ACC112 (cell line): ENCODE measurements around the gene FAM228B.
"Not testable (repeated sequence)": the region's sequence is repeated elsewhere in the genome, so short reads cannot be mapped to it uniquely, and the experiment has no call there.

Experiments used
- H2AFZ ChIP-seq: fragments of 200-600 bp; sonication (generic); one replicate; pipeline ENCODE4 v1.6.0; 2017; ENCODE audit warnings: antibody characterized with exemption, low read length; ENCODE audit not compliant: unreplicated experiment
- H3K27ac ChIP-seq: fragments of 200-600 bp; sonication (generic); 2 replicates; pipeline ENCODE4 v1.5.1; 2014; ENCODE audit warnings: low read depth, mild to moderate bottlenecking, antibody characterized with exemption, low read length, moderate library complexity
- H3K27me3 ChIP-seq: fragments of 200-600 bp; sonication (generic); 2 replicates; pipeline ENCODE4 v1.6.1; 2014; ENCODE audit warnings: mild to moderate bottlenecking, antibody characterized with exemption, low read length, moderate library complexity, mixed read lengths; ENCODE audit not compliant: insufficient read depth
- H3K36me3 ChIP-seq: fragments of 200-600 bp; sonication (generic); 2 replicates; pipeline ENCODE4 v1.6.1; 2016; ENCODE audit warnings: mild to moderate bottlenecking, antibody characterized with exemption, low read length, moderate library complexity, mixed read lengths; ENCODE audit not compliant: insufficient read depth
- H3K4me1 ChIP-seq: fragments of 200-600 bp; sonication (generic); one replicate; pipeline ENCODE4 v1.6.1; 2016; ENCODE audit warnings: low read length, mixed read lengths; ENCODE audit not compliant: insufficient read depth, unreplicated experiment, control insufficient read depth
- H3K4me3 ChIP-seq: fragments of 200-600 bp; sonication (generic); 2 replicates; pipeline ENCODE4 v1.5.1; 2014; ENCODE audit warnings: mild to moderate bottlenecking, low read depth, low read length
- H3K79me2 ChIP-seq: fragments of 200-600 bp; sonication (generic); one replicate; pipeline ENCODE4 v1.6.0; 2016; ENCODE audit warnings: low read length; ENCODE audit not compliant: control insufficient read depth, unreplicated experiment, insufficient read depth

FAM228B gene

GRCh38 chr2:24179683-24180082, 56.4 kb downstream of the FAM228B start:
- Histone ChIP-seq H3K79me2 (no peaks in the 10 kb centered on the region), H3K4me1 (no peaks in the 10 kb centered on the region), H2AFZ (no peak overlapping the region), H3K27ac (no peak overlapping the region), H3K4me3 (no peak overlapping the region), H3K27me3 (no peaks in the 10 kb centered on the region), H3K36me3 (no peaks in the 10 kb centered on the region)

GRCh38 chr2:24181849-24182248, 58.6 kb downstream of the FAM228B start:
- Histone ChIP-seq H3K79me2 (no peaks in the 10 kb centered on the region), H3K27me3 (no peaks in the 10 kb centered on the region), H3K4me1 (no peaks in the 10 kb centered on the region), H3K27ac (no peak overlapping the region), H3K36me3 (no peaks in the 10 kb centered on the region), H2AFZ (no peak overlapping the region), H3K4me3 (no peak overlapping the region)

GRCh38 chr2:24182507-24182906, 59.2 kb downstream of the FAM228B start:
- Histone ChIP-seq H3K79me2 (no peaks in the 10 kb centered on the region), H2AFZ (no peak overlapping the region), H3K36me3 (no peaks in the 10 kb centered on the region), H3K27ac (no peak overlapping the region), H3K27me3 (no peaks in the 10 kb centered on the region), H3K4me3 (no peak overlapping the region), H3K4me1 (no peaks in the 10 kb centered on the region)

GRCh38 chr2:24183366-24184069, 60.2 kb downstream of the FAM228B start:
- H3K79me2 ChIP-seq = no peaks in the 10 kb centered on the region
- H2AFZ ChIP-seq = no peak overlapping the region
- H3K27me3 ChIP-seq = no peaks in the 10 kb centered on the region
- no peaks in the 10 kb centered on the region for H3K36me3 ChIP-seq
- no peak overlapping the region for H3K4me3 ChIP-seq
- no peak overlapping the region for H3K27ac ChIP-seq
- H3K4me1 ChIP-seq = no peaks in the 10 kb centered on the region

- H2AFZ ChIP-seq = no peak overlapping the region
- H3K4me3 ChIP-seq = no peak overlapping the region
- 0 out of 2 replicates have a peak, but pooled peaks cover 3% of the 10 kb centered on the region for H3K27me3 ChIP-seq
- H3K79me2 ChIP-seq = no peaks in the 10 kb centered on the region
- H3K4me1 ChIP-seq = no peaks in the 10 kb centered on the region
- no peak overlapping the region for H3K27ac ChIP-seq
- no peaks in the 10 kb centered on the region for H3K36me3 ChIP-seq
Observed at GRCh38 chr2:24189551-24189950, 66.3 kb downstream of the FAM228B start.

GRCh38 chr2:24190503-24190902, 67.2 kb downstream of the FAM228B start:
- H3K79me2 ChIP-seq = no peaks in the 10 kb centered on the region
- H3K4me1 ChIP-seq = no peaks in the 10 kb centered on the region
- H3K4me3 ChIP-seq = no peak overlapping the region
- H3K27ac ChIP-seq = no peak overlapping the region
- no peaks in the 10 kb centered on the region for H3K36me3 ChIP-seq
- H2AFZ ChIP-seq = no peak overlapping the region
- H3K27me3 ChIP-seq = 0 out of 2 replicates have a peak, but pooled peaks cover 3% of the 10 kb centered on the region

GRCh38 chr2:24191156-24191555, 67.9 kb downstream of the FAM228B start:
- H3K27me3 ChIP-seq = 0 out of 2 replicates have a peak, but pooled peaks cover 3% of the 10 kb centered on the region
- no peak overlapping the region for H2AFZ ChIP-seq
- H3K4me3 ChIP-seq = no peak overlapping the region
- no peaks in the 10 kb centered on the region for H3K36me3 ChIP-seq
- no peaks in the 10 kb centered on the region for H3K79me2 ChIP-seq
- no peak overlapping the region for H3K27ac ChIP-seq
- no peaks in the 10 kb centered on the region for H3K4me1 ChIP-seq

- no peaks in the 10 kb centered on the region for H3K4me1 ChIP-seq
- no peak overlapping the region for H3K4me3 ChIP-seq
- no peak overlapping the region for H3K27ac ChIP-seq
- H3K36me3 ChIP-seq = no peaks in the 10 kb centered on the region
- no peak overlapping the region for H2AFZ ChIP-seq
- no peaks in the 10 kb centered on the region for H3K79me2 ChIP-seq
- H3K27me3 ChIP-seq = 0 out of 2 replicates have a peak, but pooled peaks cover 3% of the 10 kb centered on the region
Observed at GRCh38 chr2:24191848-24192247, 68.6 kb downstream of the FAM228B start.

GRCh38 chr2:24197213-24197612, 73.9 kb downstream of the FAM228B start:
- H3K27ac ChIP-seq, H3K79me2 ChIP-seq, H3K27me3 ChIP-seq, H3K4me3 ChIP-seq, H3K36me3 ChIP-seq, H2AFZ ChIP-seq, H3K4me1 ChIP-seq: not testable (repeated sequence)

GRCh38 chr2:24199968-24200590, 76.8 kb downstream of the FAM228B start:
- no peaks in the 10 kb centered on the region for H3K27me3 ChIP-seq
- no peaks in the 10 kb centered on the region for H3K36me3 ChIP-seq
- H3K4me3 ChIP-seq = no peak overlapping the region
- H3K4me1 ChIP-seq = no peaks in the 10 kb centered on the region
- H3K79me2 ChIP-seq = no peaks in the 10 kb centered on the region
- no peak overlapping the region for H3K27ac ChIP-seq
- no peak overlapping the region for H2AFZ ChIP-seq

GRCh38 chr2:24200799-24201198, 77.5 kb downstream of the FAM228B start:
- Histone ChIP-seq H3K36me3 (no peaks in the 10 kb centered on the region), H3K79me2 (no peaks in the 10 kb centered on the region), H3K27ac (no peak overlapping the region), H3K4me1 (no peaks in the 10 kb centered on the region), H3K4me3 (no peak overlapping the region), H3K27me3 (no peaks in the 10 kb centered on the region), H2AFZ (no peak overlapping the region)
